ENCODE results near the gene ANKRD12. TPM values are rescaled to one million over a fixed set of nuclear protein-coding genes. Genes with fewer than 3 reads are reported as not detected.

The ANKRD12 gene
- total RNA-seq, 2 experiments from 2014 or later, result 160 to 164 TPM

DNA sequence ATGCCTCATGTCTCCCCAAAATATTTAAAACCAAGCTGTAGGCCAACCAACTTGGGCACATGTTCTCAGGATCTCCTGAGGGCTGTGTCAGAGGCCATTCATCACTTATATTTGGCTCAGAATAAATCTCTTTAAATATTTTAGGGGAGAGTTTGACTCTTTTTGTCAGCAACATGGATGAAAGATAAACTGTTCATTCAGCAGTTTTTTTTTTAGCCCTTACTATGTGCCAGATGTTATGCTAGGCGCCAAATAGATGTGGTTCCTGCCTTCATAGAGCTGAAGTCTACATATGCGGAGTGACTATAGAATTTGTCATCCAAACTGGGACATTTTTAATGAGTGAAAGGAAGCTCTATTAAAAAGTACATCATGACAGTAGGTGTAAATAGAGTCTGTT, 155.5 kb downstream of the ANKRD12 start:
- H3K4me1 Mint-ChIP-seq (ENCODE audit: low read depth), result no peaks in the 10 kb centered on the region
- TF ChIP-seq, protein P1, sequence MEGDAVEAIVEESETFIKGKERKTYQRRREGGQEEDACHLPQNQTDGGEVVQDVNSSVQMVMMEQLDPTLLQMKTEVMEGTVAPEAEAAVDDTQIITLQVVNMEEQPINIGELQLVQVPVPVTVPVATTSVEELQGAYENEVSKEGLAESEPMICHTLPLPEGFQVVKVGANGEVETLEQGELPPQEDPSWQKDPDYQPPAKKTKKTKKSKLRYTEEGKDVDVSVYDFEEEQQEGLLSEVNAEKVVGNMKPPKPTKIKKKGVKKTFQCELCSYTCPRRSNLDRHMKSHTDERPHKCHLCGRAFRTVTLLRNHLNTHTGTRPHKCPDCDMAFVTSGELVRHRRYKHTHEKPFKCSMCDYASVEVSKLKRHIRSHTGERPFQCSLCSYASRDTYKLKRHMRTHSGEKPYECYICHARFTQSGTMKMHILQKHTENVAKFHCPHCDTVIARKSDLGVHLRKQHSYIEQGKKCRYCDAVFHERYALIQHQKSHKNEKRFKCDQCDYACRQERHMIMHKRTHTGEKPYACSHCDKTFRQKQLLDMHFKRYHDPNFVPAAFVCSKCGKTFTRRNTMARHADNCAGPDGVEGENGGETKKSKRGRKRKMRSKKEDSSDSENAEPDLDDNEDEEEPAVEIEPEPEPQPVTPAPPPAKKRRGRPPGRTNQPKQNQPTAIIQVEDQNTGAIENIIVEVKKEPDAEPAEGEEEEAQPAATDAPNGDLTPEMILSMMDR (IDR thresholded peaks at IDR 0.05), result no peak
- H3K27ac ChIP-seq (ENCODE audit: low read depth in 1 of 2, low read length in 2 of 2), result no peak overlapping the region
- H3K9me3 ChIP-seq (ENCODE audit: control insufficient read depth in 1 of 2, insufficient read depth in 1 of 2, low read length in 2 of 2), result peaks cover 16 to 36% of the 10 kb centered on the region in 2 experiments
- CTCF ChIA-PET, result no interaction called here
- POLR2A ChIA-PET, result no interaction called here
- H3K4me1 ChIP-seq (ENCODE audit: insufficient read depth, low read length), result no peaks in the 10 kb centered on the region
- H3K4me3 Mint-ChIP-seq, result no peak overlapping the region
- no peak overlapping the region for H3K27ac Mint-ChIP-seq
- ATAC-seq (ENCODE audit: poor library complexity) (no peak), DNase-seq (no peak)
- no peaks in the 10 kb centered on the region for H3K36me3 ChIP-seq (ENCODE audit: insufficient read depth, low read length)
- H3K27me3 Mint-ChIP-seq, result no peaks in the 10 kb centered on the region
- no peaks in the 10 kb centered on the region for H3K27me3 ChIP-seq (ENCODE audit: control insufficient read depth in 1 of 2, insufficient read depth in 2 of 2, low read length in 2 of 2)
- no peak overlapping the region for H3K4me3 ChIP-seq (ENCODE audit: low read length)
- H3K9me3 Mint-ChIP-seq, result peaks cover 12% of the 10 kb centered on the region
- intact Hi-C loops (cut with DNase I, micrococcal nuclease), result no loop called here
- peaks cover 27% of the 10 kb centered on the region for H3K36me3 Mint-ChIP-seq (ENCODE audit: low read depth)

DNA sequence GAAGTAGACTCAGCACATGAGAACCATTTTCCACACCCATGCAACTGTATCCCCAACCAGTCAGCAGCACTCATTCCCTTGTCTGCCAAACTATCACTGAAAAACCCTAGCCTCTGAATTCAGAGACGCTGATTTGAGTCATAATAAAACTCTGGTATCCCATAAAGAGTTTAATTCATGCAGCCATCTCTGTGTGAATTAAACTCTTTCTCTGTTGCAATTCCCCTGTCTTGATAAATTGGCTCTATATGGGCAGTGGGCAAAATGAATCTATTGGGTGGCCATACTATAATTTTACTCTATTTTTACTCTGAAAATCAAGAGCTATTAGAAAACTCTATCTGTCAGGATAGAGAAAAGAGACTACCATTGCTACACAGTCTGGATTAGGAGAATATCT, 157.4 kb downstream of the ANKRD12 start:
- Mint-ChIP-seq H3K9me3 (peaks cover 12% of the 10 kb centered on the region), H3K36me3 (ENCODE audit: low read depth) (peaks cover 21% of the 10 kb centered on the region), H3K4me1 (ENCODE audit: low read depth) (no peaks in the 10 kb centered on the region), H3K27ac (no peak overlapping the region), H3K4me3 (no peak overlapping the region), H3K27me3 (peaks cover 1% of the 10 kb centered on the region)
- POLR2A ChIA-PET, result no interaction called here
- CTCF ChIA-PET, result no interaction called here
- no peaks in the 10 kb centered on the region for H3K27me3 ChIP-seq (ENCODE audit: control insufficient read depth in 1 of 2, insufficient read depth in 2 of 2, low read length in 2 of 2)
- peaks cover 16 to 37% of the 10 kb centered on the region in 2 experiments for H3K9me3 ChIP-seq (ENCODE audit: control insufficient read depth in 1 of 2, insufficient read depth in 1 of 2, low read length in 2 of 2)
- no peaks in the 10 kb centered on the region for H3K4me1 ChIP-seq (ENCODE audit: insufficient read depth, low read length)
- no peak overlapping the region for H3K27ac ChIP-seq (ENCODE audit: low read depth in 1 of 2, low read length in 2 of 2)
- ATAC-seq (ENCODE audit: poor library complexity) (no peak), DNase-seq (no peak)
- H3K36me3 ChIP-seq (ENCODE audit: insufficient read depth, low read length), result no peaks in the 10 kb centered on the region
- TF ChIP-seq, protein P1 (IDR thresholded peaks at IDR 0.05), result no peak
- intact Hi-C loops (cut with DNase I, micrococcal nuclease), result no loop called here
- H3K4me3 ChIP-seq (ENCODE audit: low read length), result no peak overlapping the region

DNA sequence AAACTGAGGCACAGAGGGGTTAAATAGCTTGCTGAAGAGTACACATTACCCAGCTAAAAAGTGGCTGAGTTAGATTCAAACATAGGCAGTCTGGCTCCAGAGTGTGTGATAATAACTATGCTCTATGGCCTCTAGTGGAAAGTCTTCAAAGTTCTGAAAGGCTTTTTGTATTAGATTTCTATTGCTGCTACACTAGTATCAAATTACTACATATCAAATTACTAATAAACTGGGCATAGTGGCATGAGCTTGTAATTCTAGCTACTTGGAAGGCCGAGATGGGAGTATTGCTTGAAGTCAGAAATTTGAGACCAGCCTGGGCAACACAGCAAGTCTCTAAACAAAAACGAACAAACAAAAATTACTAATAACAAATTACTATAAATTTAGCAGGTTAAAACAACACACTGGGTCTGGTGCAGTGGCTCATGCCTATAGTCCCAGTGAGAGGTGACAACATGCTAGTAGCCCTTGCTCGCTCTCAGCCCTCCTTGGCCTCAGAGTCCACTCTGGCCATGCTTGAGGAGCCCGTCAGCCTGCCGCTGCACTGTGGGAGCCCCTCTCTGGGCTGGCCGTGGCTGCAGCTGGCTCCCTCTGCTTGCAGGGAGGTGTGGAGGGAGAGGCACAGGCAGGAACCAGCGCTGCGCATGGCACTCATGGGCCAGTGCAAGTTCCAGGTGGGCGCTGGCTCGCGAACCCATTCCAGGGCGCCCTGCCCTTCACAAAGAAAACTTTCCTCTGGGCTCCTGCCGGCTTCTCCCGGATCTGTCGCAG, 159.8 kb downstream of the ANKRD12 start:
- Histone ChIP-seq H3K9me3 (ENCODE audit: control insufficient read depth in 1 of 2, insufficient read depth in 1 of 2, low read length in 2 of 2) (peaks cover 6 to 34% of the 10 kb centered on the region in 2 experiments), H3K36me3 (ENCODE audit: insufficient read depth, low read length) (no peaks in the 10 kb centered on the region), H3K27me3 (ENCODE audit: control insufficient read depth in 1 of 2, insufficient read depth in 2 of 2, low read length in 2 of 2) (no peaks in the 10 kb centered on the region), H3K4me1 (ENCODE audit: insufficient read depth, low read length) (no peaks in the 10 kb centered on the region), H3K4me3 (ENCODE audit: low read length) (no peak overlapping the region), H3K27ac (ENCODE audit: low read depth in 1 of 2, low read length in 2 of 2) (no peak overlapping the region)
- no peak for ATAC-seq (ENCODE audit: poor library complexity)
- peaks cover 5% of the 10 kb centered on the region for H3K27me3 Mint-ChIP-seq
- ChIA-PET POLR2A (no interaction called here), CTCF (no interaction called here)
- TF ChIP-seq, protein P1 (IDR thresholded peaks at IDR 0.05), result no peak
- no peak overlapping the region for H3K4me3 Mint-ChIP-seq
- H3K27ac Mint-ChIP-seq, result no peak overlapping the region
- peaks cover 7% of the 10 kb centered on the region for H3K9me3 Mint-ChIP-seq
- peaks cover 17% of the 10 kb centered on the region for H3K36me3 Mint-ChIP-seq (ENCODE audit: low read depth)
- intact Hi-C loops (cut with DNase I, micrococcal nuclease), result no loop called here
- H3K4me1 Mint-ChIP-seq (ENCODE audit: low read depth), result no peaks in the 10 kb centered on the region
- no peak for DNase-seq

Measured in CD4-positive, alpha-beta T cell (primary cell).